ENCODE measurements around the gene RPS17. TPM values are rescaled to one million over a fixed set of nuclear protein-coding genes. Genes with fewer than 3 reads are reported as not detected.
"Not testable (repeated sequence)": the region's sequence is repeated elsewhere in the genome, so short reads cannot be mapped to it uniquely, and the experiment has no call there.

The RPS17 gene
- total RNA-seq, 1 donor from 2014 or later: 1,125 TPM

- H3K9me3 ChIP-seq; H3K27ac ChIP-seq; intact Hi-C loops (cut with DNase I); H3K36me3 ChIP-seq; H3K4me3 ChIP-seq; H3K27me3 ChIP-seq; DNase-seq (ENCODE audit: low spot score in 2 of 2); H3K4me1 ChIP-seq: not testable (repeated sequence)
Measured at GRCh38 chr15:82497978-82498377, 42.3 kb downstream of the RPS17 start.

DNA sequence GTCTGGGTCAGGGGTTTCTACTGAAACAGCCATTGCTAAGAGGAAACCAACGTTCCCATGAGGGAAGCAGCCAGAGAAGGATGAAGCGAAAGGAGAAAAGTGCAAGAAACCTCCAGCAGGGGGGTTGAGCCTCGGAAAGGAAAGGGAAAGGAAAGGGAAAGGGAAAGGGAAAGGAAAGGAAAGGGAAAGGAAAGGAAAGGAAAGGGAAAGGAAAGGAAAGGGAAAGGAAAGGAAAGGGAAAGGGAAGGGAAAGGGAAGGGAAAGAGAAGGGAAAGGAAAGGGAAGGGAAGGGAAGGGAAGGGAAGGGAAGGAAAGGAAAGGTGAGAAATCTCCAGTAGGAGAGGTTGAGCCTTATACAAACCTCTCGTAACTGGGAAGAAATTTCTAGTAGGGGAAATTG lies 52.0 kb downstream of the RPS17 start:
- H3K27me3 ChIP-seq; H3K9me3 ChIP-seq; H3K4me1 ChIP-seq; DNase-seq (ENCODE audit: low spot score in 2 of 2); H3K27ac ChIP-seq; H3K4me3 ChIP-seq; H3K36me3 ChIP-seq; intact Hi-C loops (cut with DNase I): not testable (repeated sequence)

GRCh38 chr15:82487045-82487444 lies 53.2 kb downstream of the RPS17 start:
- H3K27ac ChIP-seq; H3K4me1 ChIP-seq; intact Hi-C loops (cut with DNase I); DNase-seq (ENCODE audit: low spot score in 2 of 2); H3K9me3 ChIP-seq; H3K36me3 ChIP-seq; H3K4me3 ChIP-seq; H3K27me3 ChIP-seq: not testable (repeated sequence)

Other genes with a start within 250 kb of the RPS17 start
- gene GOLGA6L10, start 191.0 kb downstream of the RPS17 start, total RNA-seq: 1.5 TPM
- 1.5 TPM for gene GOLGA6L9, start 110.6 kb downstream of the RPS17 start, total RNA-seq
- gene CPEB1, start 106.9 kb upstream of the RPS17 start, total RNA-seq: 2.4 TPM
- not detected for gene AP3B2, start 169.4 kb upstream of the RPS17 start, total RNA-seq